HG03060 (cell line): Measurements from ENCODE around the gene MAST2.
"Not testable (repeated sequence)": the region's sequence is repeated elsewhere in the genome, so short reads cannot be mapped to it uniquely, and the experiment has no call there.

Experiments used
- ATAC-seq: cut with Tn5 transposase; IDR thresholded peaks from one replicate; pipeline ENCODE4 v1.9.1; 2021; ENCODE audit warnings: low read depth, moderate number of reproducible peaks; ENCODE audit not compliant: unreplicated experiment

The MAST2 gene

DNA sequence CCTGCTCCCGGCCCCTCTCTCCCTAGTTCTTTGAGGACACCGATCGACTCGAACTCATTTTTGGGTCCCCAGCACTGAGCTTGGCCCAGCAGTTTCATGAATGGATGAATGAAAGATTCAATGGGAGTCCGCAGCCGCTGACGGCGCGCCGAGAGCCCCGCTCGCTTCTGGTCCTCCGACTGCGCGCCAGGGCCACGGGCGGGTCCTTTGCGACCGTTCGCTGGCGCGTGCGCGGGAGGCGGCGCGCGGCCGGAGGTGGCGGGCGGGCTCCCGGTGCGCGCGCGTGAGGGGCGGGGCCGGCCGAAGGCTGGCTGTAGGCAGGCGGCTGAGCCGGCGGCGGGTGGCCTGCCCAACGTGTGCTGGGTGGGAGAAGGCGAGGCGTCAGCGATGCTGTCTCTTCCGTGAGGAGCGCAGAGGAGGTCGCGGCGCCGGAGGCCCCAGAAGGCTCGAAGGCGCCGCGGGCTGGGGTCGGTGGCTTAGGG is at the start of gene MAST2:
TSS of gene MAST2 (plus strand) at position 314 of the 482 bp plus-strand sequence. CDS start 284 bp downstream, outside the sequence.
- ATAC-seq: peak; percentile 42

GRCh38 chr1:45755697-45756096 is 47.7 kb upstream of the MAST2 start:
- no peak for ATAC-seq

- no peak for ATAC-seq
These were observed 41.1 kb upstream of the MAST2 start for GRCh38 chr1:45762291-45762690.

DNA sequence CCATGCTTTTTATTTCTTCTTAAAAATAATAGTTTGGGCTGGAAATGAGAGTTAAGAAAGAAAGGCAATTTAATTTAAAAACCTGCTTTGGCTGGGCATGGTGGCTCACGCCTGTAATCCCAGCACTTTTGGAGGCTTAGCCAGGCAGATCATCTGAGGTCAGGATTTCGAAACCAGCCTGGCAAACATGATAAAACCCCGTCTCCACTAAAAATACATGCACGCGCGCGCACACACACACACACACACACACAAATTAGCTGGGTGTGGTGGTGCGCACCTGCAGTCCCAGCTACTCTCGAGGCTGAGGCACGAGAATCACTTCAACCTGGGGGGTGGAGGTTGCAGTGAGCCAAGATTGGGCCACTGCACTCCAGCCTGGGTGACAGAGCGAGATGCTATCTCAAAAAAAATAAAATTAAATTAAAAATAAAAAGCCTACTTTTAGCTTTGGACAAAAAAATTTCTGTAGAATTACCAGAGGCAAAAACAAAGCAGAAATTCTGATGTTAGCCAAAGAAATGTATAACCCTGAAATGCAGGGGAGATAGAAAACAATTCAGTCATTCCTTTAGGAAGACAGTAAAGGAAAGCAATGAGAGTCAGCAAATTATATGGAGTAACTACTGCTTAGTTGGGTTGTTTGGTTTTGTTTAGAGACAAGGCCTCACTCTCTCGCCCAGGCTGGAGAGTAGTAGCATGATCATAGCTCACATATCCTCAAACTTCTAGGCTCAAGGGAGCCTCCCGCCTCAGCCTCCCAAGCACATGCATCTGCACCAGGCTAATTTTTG is 37.2 kb upstream of the MAST2 start:
- ATAC-seq: no peak

DNA sequence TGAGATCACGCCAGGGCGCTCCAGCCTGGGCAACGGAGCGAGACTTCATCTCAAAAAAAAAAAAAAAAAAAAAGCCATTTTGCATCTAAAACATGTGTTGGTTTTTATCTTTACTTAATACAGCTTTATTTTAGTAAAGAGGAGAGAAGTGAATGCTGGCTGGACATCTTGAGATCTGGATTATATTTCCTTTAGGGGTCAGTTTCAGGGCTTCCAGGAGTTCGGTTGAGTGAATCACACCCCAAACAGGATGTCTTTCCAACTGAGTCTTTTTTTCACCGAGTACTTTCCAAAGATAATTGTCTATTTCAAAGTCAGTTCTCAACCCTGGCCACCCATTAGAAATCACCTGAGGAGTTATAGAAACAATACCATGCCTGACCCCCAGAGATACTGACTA is 36.4 kb upstream of the MAST2 start:
- ATAC-seq: no peak

- no peak for ATAC-seq
These were observed 34.0 kb upstream of the MAST2 start for GRCh38 chr1:45769261-45769932.

DNA sequence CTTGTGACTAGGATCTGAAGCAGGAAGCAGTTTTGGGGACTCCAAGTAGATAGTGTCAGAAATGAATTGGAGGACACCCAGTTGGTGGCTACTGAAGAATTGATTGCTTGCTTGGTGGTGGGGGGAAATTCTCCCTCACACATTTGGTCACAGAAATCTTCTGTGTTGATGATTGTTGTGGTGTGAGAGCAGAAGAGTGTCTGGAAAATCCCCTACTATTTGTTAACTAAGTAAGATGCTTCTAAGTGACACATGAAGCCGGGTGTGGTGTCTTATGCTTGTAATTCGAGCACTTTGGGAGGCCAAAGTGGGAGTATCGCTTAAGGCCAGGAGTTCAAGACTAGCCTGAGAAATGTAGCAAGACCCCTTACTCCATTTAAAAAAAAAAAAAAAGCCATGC is 30.4 kb upstream of the MAST2 start:
- ATAC-seq: no peak

DNA sequence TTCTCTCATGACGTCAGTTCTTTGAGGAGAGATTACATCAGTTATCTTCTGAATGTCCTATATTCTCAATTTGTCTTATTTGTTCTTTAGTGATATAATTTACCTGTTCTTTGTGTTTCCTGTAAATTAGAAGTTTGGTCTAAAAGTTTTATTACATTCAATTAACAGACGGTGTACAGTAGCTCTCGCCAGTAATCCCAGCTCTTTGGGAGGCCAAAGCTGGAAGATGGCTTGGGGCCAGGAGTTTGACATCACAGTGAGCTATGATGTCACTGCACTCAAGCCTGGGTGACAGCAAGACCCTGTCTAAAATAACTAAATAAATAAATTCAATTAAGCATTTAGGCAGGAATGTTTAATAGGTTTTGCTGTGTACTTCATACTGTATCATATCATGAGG is 27.6 kb upstream of the MAST2 start:
- no peak for ATAC-seq

GRCh38 chr1:45785583-45785982 is 17.8 kb upstream of the MAST2 start:
- no peak for ATAC-seq

DNA sequence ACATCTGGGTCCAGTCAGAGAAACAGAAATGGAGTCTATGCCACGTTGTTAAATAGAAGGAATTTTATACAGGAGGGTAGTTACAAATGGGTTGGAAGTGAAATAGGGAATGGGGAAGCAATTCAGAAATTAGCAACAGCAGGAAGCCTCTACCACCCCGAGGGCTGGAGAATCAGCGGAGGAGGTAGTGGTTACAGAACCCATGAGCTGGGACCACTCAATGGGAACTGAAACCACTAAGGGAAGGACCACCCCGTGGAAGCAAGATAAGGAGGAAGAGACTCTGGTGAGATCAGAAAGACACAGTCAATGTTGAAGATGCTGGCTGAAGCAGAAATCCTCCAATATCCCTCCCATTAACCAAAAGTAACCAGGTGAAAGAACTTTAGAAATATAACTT is 15.5 kb upstream of the MAST2 start:
- ATAC-seq: no peak

- no peak for ATAC-seq
These were observed 13.8 kb upstream of the MAST2 start for GRCh38 chr1:45789601-45790000.

- ATAC-seq: no peak
These were observed 10.7 kb upstream of the MAST2 start for GRCh38 chr1:45792744-45793143.

- ATAC-seq: no peak
These were observed 9.3 kb upstream of the MAST2 start for GRCh38 chr1:45793942-45794604.

DNA sequence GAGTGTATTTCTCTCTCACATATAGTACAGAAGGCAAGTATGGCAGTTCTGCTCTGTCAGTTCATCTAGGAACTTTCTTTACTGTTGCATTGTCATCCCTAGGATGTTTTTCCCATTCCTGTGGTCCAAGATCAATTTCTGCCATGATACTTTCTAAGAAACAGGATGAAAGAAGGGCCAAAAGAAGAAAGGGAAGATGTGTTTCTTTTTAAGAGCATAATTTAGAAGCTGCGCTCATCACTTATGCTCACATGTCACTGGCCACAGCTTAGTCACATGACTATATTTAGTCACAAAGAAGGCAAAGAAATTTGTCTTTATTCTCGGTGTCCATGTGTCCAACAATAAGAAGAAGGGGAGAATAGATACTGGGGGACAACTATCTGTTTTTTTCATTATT is 7.0 kb upstream of the MAST2 start:
- no peak for ATAC-seq

DNA sequence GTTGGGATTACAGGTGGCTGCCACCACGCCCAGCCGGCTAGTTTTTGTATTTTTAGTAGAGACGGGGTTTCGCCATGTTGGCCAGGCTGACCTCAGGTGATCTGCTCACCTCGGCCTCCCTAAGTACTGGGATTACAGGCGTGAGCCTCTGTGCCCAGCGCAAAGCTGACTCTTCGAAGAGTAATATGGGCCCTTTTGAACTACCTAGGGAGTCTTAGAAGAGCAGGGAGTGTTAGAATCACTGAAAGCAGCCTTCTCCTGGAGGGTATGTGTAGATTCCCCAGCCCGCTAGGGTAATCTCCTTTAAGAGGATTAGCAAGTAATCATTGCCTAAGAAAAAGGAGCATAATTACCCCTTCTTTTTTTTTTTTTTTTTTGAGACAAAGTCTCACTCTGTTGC is 6.5 kb upstream of the MAST2 start:
- ATAC-seq: no peak

- no peak for ATAC-seq
These were observed 2.5 kb upstream of the MAST2 start for GRCh38 chr1:45800899-45801298.

DNA sequence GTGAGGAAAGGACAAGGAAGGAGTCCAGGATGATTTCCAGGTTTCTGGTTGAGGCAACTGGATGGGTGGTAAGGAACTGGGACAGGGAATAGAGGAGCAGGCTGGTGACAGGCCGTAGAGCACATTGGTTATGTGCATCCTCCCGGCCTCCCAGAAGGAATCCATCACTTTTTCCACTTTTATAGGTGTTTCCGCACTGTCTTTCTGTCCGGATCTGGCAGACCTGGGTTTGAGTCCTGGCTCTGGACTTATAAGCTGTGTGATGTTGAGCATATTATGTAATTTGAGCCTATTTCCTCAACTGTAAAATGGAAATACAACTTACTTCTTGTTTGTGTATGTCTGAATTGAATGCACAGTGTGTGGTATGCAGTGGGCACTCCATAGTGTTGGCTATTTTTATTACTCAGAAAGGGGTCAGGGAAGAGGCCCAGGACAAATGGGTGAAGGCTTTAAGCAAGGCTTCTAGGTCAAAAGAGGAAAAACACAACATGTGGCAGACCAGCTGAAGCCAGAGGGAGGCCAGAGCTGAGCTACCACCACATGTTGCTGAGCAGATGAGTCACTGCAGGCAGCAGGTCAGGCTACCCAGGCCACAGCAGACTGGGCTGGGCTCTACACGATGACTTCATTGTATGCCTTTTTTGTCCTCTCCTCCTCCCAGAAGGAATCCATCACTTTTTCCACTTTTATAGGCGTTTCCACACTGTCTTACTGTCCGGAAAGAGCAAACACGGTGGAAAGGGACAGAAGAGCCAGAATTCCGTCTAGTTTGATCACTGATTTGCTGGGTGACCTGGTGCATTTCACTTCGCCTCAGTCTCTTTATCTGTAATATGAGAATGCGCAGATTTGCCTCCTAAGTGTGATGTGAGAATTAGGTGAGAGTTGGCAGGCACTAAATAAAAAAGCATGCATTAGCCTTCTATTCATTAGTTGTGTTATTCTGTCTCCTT is 791 bp upstream of the MAST2 start:
- ATAC-seq: no peak

- ATAC-seq: not testable (repeated sequence)
These were observed 613 bp downstream of the MAST2 start for GRCh38 chr1:45803781-45804668.

DNA sequence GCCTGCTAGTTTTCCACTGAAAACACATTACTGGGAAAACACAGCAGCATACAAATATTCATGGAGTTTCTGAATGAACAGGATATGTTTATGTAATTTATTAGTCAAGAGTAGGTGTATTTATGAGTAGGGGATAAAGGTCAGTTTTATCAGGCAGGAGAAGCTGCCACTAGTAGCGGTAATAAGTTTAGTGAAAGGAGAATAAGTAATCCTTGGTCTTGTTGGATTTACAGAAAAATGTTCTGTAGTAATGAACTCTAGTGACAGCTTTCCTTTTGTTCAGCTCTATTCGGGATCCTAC is 1.2 kb downstream of the MAST2 start:
- no peak for ATAC-seq

GRCh38 chr1:45806129-45806528 is 2.7 kb downstream of the MAST2 start:
- ATAC-seq: no peak
